Mucosa of stomach (tissue), 1 donor: ENCODE results near the gene SMIM26.

Experiments used
- H3K27me3 ChIP-seq: one replicate; pipeline ENCODE4 v1.7.0; 2013; ENCODE audit warnings: mild to moderate bottlenecking, low read length; ENCODE audit not compliant: control insufficient read depth, insufficient read depth
- H3K36me3 ChIP-seq: one replicate; pipeline ENCODE4 v1.7.0; 2013; ENCODE audit warnings: low read length; ENCODE audit not compliant: control insufficient read depth, insufficient read depth
- H3K4me1 ChIP-seq: one replicate; pipeline ENCODE4 v1.7.0; 2013; ENCODE audit warnings: mild to moderate bottlenecking, low read length; ENCODE audit not compliant: control insufficient read depth, insufficient read depth
- H3K4me3 ChIP-seq: one replicate; pipeline ENCODE4 v1.7.0; 2013; ENCODE audit warnings: low read length
- H3K9ac ChIP-seq: one replicate; pipeline ENCODE4 v1.7.0; 2013; ENCODE audit warnings: mild to moderate bottlenecking, low read length, moderate library complexity
- H3K9me3 ChIP-seq: one replicate; pipeline ENCODE4 v1.7.0; 2013; ENCODE audit warnings: mild to moderate bottlenecking, low read length, moderate library complexity; ENCODE audit not compliant: control insufficient read depth
- donor health status: Pancreatic carcinoma.

Gene SMIM26

DNA sequence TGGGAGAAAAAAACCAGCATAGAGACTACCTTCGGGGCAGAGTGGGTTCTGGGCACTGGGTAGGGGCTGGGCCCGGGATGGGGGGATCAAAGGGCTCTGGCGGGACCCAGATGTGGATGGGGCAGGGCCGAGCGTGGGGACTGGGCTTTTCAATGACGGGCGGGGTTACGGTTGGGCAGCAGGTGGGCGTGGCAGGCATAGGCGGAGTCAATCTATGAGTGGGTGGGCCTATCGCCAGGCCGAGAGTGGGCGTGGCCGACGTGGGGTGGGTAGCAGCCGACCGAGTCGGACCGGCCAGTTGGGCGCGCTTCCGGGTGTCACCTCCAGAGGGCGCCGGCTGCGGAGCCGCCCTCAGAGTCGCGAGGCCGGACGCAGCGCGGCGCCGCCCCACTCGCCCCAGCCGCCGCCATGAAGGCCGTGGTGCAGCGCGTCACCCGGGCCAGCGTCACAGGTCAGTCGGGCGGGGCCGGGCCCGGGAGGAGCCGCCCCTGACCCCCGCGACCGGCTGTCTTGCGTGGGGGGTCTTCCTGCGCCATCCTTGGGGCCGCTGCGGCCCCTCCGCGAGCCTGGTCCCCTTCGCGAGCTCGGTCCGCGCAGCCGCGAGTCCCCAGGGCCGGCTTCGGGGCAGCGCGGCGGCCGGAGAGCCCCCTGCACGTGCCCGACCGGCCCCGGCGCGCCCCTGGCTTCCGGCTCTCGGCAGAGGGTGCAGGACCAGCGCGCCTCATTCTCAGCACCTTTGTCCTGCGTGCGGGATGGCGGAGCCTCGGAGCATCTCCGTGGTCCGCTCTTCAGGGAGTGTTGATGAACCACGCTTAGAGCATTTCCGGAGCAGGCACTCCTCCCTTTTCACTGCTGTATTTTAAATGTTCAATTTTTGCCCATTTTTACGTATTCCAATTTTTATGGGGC is 20.7 kb downstream of the SMIM26 start, which contains the start of gene DTD1:
TSS of gene DTD1 (plus strand) at position 390 of the 909 bp plus-strand sequence. CDS start at position 409, 19 bp downstream.
- peak within 1 kb of the TSS; percentile 64 for H3K4me3 ChIP-seq
- H3K4me1 ChIP-seq, result no peaks in the 10 kb centered on the region
- H3K27me3 ChIP-seq, result no peaks in the 10 kb centered on the region
- peak within 1 kb of the TSS; percentile 76 for H3K9ac ChIP-seq
- H3K9me3 ChIP-seq, result no peaks in the 10 kb centered on the region
- H3K36me3 ChIP-seq, result no peaks in the 10 kb centered on the region

DNA sequence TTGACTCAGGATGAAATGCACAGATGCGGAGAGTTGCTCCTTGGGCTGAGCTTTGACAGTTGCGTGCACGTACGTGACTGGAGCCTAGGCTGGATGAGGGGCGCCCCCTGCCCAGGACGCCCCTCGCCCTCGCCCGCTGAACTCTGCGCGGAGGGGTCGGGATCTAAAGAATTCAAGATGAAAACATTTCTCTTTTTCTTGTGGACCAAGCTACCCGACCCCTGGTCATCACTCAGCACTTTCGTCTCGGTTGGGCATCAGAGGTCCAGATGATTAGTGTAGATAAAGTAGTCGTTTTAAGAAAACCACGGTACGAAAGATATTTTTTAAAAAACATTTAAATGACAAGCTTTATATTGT is 21.3 kb downstream of the SMIM26 start:
- no peaks in the 10 kb centered on the region for H3K9me3 ChIP-seq
- H3K4me1 ChIP-seq, result no peaks in the 10 kb centered on the region
- peak overlapping the region; percentile 64 for H3K4me3 ChIP-seq
- no peaks in the 10 kb centered on the region for H3K27me3 ChIP-seq
- H3K9ac ChIP-seq, result peak overlapping the region; percentile 76
- no peaks in the 10 kb centered on the region for H3K36me3 ChIP-seq

DNA sequence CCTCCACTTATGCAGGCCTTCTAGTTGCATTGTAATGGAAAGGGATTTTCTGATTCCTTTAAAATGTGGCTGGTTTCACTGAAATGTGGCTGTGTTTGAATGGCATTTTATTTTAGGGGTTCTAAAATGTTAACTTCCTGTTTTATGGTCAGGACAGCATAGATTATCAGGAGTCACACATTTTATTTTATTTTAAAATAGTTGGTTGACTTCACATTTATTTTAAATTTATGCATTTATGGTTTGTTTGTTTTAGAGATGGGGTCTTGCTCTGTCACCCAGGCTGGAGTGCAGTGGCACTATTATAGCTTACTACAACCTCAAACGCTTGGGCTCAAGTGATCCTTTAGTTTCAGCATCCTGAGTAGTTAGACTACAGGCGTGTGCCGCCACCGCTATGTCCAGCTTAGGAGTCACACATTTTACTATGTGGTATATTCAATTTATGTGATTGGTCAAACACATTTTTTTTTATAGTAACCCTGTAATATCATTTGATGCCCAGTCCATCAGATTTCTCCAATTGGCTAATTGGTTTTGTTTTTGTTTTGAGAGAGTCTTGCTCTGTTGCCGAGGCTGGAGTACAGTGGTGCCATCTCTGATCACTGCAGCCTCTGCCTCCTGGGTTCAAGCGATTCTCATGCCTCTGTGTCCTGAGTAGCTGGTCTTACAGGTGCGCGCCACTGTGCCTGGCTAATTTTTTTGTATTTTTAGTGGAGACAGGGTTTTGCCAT is 22.9 kb downstream of the SMIM26 start:
- no peak overlapping the region for H3K9ac ChIP-seq
- no peaks in the 10 kb centered on the region for H3K4me1 ChIP-seq
- H3K27me3 ChIP-seq, result no peaks in the 10 kb centered on the region
- no peaks in the 10 kb centered on the region for H3K36me3 ChIP-seq
- H3K9me3 ChIP-seq, result no peaks in the 10 kb centered on the region
- H3K4me3 ChIP-seq, result no peak overlapping the region

DNA sequence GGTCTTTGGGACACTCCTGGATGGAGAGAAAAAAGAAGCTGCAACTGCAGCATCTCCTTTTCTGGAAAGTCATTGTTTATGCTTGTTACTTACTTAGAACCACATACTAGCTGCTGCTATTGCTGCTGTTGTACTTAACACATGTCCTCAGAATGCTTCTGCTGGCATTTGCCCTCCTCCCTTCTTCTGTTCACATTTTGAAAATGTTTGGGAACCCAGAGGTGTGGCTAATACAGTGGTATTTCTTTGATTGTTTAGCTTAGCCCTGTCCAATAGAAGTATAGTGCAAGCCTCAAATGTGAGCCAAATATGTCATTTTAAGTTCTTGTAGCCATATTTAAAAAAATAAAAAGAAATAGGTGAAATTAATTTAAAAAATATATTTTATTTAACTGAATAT is 29.0 kb downstream of the SMIM26 start:
- H3K27me3 ChIP-seq, result no peaks in the 10 kb centered on the region
- H3K9ac ChIP-seq, result no peak overlapping the region
- no peaks in the 10 kb centered on the region for H3K9me3 ChIP-seq
- no peak overlapping the region for H3K4me3 ChIP-seq
- no peaks in the 10 kb centered on the region for H3K36me3 ChIP-seq
- no peaks in the 10 kb centered on the region for H3K4me1 ChIP-seq

DNA sequence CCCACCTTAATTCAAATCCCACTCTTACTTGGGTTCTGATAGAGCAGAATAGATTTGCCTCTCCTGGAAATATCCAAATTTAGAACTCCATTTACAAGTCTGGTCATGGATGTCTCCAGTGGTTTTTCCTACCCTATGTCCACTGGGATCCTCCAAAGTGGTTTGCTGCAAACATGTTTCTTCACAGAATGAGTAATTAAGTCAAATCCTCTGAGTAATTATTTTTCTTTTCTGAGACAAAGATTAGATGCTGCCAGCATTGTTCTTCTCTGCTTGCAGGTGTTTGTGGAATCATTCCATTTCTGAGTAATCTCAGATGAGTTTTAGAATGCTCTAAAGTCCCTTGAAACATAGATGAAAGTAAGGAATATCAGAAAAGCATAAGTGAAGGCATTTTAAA is 42.5 kb downstream of the SMIM26 start:
- no peaks in the 10 kb centered on the region for H3K4me1 ChIP-seq
- H3K4me3 ChIP-seq, result no peak overlapping the region
- no peaks in the 10 kb centered on the region for H3K36me3 ChIP-seq
- no peaks in the 10 kb centered on the region for H3K27me3 ChIP-seq
- H3K9me3 ChIP-seq, result no peaks in the 10 kb centered on the region
- no peak overlapping the region for H3K9ac ChIP-seq

DNA sequence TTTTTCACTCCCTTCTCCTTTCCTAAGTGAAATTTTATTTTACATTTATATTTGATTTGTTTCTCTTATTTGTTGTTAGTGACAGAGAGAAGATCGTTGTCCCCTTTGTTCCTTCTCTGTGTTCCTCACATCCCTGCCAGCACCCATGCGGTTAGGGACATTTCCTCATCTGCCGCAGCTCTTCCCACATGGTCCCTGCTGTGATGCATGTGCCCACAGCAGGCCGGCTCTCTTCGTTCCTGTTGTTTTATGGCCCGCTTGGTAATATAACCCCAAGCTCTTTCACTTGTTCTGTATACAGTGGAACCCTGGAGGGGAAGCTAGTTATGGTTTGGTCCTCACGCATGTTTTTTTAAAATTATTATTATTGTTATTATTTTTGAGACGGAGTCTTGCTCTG is 44.3 kb downstream of the SMIM26 start:
- Histone ChIP-seq H3K36me3 (no peaks in the 10 kb centered on the region), H3K27me3 (no peaks in the 10 kb centered on the region), H3K4me1 (no peaks in the 10 kb centered on the region), H3K9ac (no peak overlapping the region), H3K9me3 (no peaks in the 10 kb centered on the region), H3K4me3 (no peak overlapping the region)

DNA sequence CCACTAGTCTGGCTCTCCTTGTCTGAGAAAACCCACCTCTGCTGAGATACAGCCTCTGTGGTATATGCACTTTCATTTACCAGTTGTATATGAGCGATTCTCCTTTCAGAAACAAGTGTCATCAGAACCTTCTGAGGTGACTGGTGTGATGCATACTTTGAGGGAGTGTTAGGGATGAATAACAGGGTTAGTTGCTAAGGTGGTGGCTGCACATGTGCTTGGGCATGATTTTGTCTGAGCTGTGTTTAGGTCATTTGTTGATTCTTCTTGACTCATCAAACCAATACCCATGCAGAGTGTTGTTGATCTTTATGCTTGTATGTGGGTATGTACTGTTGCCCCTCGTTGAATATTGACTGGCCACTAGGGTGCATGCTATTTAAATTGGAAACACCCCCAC is 46.3 kb downstream of the SMIM26 start:
- Histone ChIP-seq H3K27me3 (no peaks in the 10 kb centered on the region), H3K9me3 (no peaks in the 10 kb centered on the region), H3K36me3 (no peaks in the 10 kb centered on the region), H3K9ac (no peak overlapping the region), H3K4me3 (no peak overlapping the region), H3K4me1 (no peaks in the 10 kb centered on the region)

DNA sequence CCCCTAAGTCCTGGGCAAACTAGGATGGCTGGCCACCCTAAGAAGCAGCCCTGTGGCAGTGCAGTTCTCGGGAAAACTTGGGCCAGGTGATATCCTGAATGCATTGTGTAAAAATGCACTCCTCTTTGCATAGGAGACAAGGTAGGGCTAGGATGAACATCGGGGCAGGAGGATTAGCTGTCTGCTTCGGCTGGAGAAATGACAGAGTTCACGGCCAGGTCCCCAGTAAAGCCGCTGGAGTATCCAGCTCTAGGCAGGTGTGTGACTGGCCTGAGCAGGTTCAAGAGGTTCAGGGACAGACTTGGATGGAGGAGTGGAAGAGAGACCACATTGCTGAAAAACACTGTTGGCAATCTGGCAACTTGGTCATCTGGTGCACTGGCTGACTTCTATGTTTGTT is 47.0 kb downstream of the SMIM26 start:
- Histone ChIP-seq H3K4me3 (no peak overlapping the region), H3K27me3 (no peaks in the 10 kb centered on the region), H3K9ac (no peak overlapping the region), H3K36me3 (no peaks in the 10 kb centered on the region), H3K9me3 (no peaks in the 10 kb centered on the region), H3K4me1 (no peaks in the 10 kb centered on the region)

DNA sequence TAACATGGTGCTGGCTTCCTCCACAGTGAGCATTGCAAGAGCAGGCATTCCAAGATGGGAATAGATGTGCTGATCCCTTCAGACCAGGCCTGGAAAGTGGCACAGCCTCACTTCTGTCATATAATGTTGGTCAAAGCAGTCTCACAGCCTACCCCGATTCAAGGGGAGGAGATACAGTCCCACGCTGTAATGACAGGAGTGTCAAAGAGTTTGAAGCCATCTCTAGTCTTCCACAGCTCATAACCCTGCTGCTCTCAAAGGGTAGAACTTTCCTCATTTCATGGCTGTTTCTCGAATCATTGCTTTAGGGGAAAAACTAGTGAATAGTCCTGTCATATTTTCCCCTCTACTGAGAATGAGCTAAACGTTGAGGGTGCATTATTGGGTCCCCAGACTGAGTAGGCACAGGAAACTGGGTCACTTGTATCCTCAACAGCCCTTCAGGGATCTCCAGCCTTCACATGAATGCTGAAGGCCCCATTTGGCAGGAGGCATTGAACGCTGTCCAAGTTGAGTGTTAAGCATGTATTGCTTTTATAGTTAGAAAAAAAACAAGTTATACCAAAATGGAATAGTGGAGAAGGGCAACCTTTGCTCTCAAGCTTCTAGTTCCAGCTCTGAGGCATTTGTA is 47.9 kb downstream of the SMIM26 start:
- H3K4me1 ChIP-seq, result no peaks in the 10 kb centered on the region
- no peaks in the 10 kb centered on the region for H3K9me3 ChIP-seq
- no peak overlapping the region for H3K4me3 ChIP-seq
- H3K27me3 ChIP-seq, result no peaks in the 10 kb centered on the region
- H3K36me3 ChIP-seq, result no peaks in the 10 kb centered on the region
- no peak overlapping the region for H3K9ac ChIP-seq
